UCSD-AML1 (cell line): ENCODE measurements around the gene FSTL4.

ENCODE experiments used
- DNase-seq: peaks from one replicate; lab custom pipeline; 2025; ENCODE audit not compliant: unreplicated experiment; lab: John Stamatoyannopoulos, UW

The FSTL4 gene

DNA sequence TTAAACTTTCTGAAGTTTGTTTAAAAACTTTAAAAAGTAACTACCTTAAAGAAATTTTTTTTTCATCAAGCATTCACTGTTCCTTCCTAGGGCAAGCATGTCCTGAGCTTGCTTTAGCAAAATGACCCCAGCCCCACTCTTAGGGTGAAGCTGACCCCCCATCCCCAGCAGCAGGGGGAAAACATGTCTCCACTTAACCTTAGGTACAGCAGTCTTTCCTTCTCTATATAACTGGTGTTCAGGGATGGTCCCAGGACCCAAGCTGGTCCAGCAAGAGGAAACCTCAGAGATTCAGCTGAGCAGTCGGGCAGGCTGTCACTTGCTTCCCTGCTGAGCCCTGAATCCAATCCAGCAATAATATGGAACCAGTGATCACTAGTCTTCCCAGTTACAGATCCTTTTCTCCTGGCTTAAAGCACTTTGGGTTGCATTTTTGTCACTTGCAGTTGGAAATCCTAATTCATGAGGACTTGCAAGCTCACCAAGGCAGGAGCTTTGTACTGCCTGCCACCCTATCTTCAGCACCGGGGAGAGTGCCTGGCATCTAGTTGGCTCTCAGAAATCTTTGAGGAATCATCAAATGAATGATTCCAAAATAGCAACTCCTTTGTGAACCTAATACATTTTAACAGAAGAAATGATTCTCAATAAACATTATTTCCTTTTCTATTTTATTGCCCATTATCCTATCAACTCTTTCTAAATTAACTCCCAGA lies 91.2 kb downstream of the FSTL4 start:
- DNase-seq = no peak

DNA sequence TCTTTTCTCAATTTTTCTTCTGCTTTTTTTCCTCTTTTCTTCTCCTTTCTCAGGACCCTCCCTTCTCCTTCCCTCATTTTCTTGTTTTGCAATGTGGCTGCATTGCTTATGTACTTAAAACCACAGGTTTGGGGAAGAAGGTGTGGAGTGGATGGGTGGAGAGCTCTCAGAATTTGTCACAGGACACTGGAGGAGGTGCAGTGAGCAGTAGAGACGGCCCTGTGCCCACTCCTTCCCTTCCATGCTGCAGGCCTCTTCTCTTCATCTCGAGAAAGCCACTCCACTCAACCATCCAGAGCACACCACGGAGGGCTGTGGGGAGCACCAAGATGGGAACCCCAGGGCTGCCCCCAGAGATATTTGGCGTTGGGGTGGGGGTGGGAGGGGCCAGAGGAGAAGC lies 92.3 kb downstream of the FSTL4 start:
- DNase-seq = no peak

DNA sequence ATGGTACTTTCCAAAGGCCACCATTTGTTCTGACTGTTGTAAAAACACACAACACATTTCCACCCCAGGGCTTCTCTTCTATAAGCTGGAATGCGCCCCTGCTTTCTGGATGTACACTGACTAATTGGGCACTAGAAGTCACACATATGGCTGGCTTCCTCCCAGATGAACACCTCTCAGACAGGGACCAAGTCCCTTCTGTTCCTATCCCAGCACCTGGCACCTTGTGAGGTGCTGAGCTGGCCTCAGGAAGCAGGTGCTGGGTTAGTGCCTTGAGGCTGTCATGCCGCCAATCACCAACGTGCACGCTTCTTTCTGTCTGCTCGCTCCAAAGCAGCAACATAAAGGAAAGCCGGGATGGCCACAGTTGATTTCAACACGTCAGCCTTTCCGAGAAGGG lies 93.2 kb downstream of the FSTL4 start:
- no peak for DNase-seq

DNA sequence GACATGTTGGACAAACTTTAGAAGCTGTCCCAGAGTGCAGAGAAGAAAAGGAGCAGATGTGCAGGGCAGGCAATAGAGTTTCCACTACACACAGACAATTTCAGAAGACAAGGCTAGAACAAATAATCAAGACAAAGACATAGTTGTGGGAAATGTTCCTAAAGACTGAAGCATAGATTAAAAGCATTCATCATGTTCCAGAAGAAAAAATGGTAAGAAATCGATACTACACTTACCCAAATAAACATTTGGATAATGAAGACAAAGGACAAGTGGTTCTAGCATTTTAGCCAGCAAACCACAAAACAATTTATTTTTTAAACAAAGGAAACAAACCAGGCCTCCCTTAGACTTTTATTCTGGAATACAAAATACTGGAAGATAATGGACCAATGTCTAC lies 97.9 kb downstream of the FSTL4 start:
- DNase-seq = no peak

DNA sequence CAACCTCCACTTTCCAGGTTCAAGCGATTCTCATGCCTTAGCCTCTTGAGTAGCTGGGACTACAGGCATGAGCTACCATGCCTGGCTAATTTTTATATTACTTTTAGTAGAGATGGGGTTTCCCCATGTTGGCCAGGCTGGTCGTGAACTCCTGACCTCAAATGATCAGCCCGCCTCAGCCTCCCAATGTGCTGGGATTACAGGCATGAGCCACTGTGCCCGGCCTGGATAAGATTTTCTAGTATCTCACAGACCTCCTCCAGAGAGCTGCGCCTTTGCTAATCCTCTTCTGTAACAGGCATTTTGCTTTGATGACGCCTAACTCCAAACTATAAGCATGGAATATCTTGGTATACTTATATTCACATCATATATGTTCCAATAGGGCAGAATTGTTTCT lies 99.4 kb downstream of the FSTL4 start:
- no peak for DNase-seq

DNA sequence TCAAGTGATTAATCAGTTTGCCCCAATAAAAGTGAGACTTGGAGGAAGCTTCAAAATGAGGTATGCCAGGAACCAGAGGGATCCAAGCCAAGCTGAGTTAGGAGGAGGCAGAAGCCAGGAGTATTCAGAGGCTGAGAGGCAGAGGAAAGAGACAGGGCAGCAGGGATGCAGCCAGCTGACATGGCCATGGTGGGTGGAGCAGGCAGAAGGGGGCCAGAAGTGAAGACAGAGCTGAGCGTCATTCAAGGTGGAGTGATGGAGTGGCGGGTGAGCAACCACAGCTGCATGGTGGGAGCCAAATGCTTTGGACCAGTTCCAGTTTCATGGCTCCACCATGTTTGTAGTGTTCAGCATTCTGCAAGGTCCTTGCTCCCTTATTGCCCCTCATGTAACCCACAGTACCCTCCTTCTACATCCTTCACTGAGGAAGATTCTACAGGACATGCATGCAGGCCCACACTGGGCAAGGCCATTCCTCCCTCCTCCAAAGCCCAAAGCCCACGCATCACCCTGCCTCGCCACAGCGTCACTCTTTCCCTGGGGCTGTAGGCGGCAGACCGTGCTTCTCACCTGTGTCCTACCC lies 100.6 kb downstream of the FSTL4 start:
- no peak for DNase-seq

DNA sequence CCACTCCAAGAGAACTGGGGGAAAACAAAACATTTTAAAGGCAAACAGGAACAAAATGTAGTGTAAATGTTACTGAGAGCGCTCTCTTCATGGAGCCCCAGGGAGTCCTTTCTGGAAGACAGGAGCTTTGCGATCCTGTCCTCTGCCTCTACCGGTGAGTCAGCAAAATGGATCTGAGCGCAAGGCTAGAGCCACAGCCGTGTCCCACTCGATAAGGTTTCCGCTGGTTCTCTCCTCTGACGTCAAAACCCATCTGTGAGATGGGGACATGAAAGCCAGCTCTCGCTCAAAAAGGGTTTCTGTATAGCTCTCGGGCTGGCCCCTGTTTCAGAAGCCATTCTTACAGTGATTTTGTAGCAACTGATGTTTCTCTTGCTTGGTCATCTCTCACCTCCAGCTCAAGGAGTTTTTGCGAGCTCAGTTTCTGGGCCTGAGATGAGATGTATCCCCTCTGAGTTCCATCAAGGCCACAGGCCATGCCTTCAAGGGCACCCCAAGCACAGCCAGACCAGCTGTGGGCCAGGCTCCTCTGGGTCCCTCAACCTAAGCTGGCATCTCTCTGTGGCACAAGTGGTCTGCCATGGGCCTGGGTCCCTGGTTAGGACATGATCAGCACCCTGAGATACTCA lies 101.6 kb downstream of the FSTL4 start:
- DNase-seq = no peak

DNA sequence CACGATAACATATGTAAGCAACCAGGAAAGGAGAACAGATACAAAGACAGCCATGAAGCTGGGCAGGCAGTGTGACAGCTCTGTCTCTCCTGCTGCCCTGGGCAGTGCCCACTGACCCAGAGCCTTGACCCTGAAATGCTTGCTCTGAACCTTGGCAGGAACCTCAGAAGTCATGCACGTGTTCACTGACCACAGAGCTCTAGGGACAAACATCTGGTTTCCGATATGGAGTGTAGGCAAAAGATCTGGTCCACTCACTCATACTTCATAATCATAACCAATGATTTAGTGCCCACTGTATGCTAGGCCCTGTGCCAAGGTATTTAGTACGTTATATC lies 102.6 kb downstream of the FSTL4 start:
- DNase-seq = no peak

DNA sequence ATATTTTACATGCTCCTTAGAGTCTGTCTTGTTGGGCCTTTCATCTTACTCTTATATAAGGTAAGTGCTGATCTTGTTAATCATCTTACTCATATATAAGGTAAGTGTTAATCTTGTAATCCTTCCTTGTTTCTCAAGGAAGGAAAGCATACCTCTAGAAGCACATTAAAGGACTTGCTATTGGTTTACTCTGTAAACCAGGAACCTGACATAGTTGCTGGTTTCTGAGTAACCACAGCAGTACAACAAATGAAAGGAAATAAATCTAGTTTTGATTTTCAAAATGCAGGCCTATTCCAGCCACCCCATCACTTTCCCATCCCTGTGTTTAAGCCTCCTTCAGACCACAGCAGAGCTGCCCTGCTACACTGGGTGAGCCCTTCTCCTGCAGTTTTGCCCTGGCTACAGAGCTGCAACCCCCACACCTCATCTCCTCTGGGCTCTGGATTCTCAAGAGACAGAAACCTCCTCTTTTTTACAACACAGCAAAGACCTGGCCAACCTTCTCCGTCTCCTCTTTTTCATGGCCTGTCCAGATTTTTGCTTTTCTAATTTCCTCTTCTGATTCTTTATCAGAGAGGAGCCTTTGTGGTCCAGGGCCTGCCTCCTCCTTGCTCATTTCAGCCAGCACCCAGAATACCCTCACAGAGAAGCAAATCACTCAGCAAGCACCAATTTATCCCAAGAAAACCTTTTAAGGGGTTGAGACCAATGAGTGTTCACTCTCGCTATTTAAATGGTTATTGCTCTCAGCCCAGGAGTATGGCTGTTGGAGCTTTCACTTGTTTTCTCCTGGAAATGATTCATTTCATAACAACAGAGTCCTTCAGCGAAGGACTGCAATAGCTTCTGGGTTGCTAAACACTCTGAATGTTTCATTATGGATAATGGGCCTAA lies 103.2 kb downstream of the FSTL4 start:
- DNase-seq = no peak

DNA sequence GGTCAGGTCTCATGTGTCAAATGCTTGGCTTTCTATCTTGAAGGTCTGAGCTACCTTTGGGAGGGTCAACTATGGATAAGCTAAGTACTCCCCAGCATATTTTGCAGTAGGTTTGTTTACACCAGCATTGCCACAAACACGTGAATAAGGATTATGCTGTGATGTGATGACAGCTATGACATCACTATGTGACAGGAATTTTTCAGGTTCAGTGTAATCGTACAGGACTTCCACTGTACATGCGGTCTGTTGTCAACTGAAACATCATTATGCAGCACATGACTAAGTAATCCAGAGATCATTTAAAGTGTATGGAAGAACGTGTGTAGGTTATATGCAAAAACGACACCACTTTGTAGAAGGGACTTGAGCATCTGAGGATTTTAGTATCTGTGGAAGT lies 104.0 kb downstream of the FSTL4 start:
- DNase-seq = no peak

DNA sequence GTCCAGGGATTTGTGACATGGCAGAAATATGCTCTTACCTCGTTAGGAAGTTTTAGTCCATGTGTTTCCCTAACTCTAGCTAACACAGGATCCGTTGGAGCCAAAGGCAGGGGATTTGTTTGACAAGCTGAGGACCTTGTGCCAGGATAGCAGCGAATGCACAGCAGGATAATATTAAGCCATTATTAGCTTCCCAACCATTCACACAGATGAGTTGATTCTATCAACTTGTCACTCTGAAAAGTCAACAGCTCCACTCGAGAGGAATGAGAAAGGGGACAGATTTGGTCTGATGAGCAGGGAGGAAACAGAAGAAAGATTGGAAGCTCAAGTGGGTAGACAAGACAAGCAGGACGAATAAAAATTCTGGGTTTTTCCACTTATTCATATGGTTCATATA lies 106.2 kb downstream of the FSTL4 start:
- DNase-seq = no peak

DNA sequence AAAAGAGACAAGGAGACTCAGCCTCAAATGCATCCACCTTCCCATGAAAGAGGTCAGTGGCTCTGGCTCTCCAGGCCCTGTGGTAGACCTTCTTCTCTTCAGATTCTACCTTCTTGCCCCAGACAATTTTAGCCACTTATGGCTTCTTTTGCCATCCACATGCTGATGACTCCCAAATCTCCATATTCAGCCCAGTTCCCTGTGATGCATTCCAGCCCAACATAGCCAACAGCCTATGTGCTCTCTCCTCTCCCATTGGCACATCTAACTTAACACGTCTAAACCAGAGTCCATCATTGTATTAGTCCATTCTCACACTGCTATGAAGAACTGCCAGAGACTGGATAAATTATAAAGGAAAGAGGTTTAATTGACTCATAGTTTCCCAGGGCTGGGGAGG lies 108.8 kb downstream of the FSTL4 start:
- DNase-seq = no peak

DNA sequence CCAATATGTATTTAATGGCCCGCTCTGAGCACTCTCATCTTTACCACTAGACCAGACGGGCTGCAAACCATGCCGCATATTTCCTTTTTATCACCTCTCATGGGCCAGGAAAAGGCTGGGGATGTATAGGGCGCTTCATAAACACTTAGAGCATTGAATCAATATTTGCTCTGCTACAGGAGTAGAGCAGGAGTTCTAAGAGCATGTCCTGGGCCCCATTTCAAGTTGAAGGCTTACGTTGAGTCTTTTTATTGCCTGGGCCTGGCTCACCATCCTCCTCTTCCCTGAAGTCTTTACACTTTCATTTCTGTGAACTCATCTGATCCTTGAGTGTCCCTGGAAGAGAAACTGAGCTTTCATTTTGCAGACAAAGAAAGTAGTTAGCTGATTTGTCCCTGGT lies 112.4 kb downstream of the FSTL4 start:
- DNase-seq = no peak

DNA sequence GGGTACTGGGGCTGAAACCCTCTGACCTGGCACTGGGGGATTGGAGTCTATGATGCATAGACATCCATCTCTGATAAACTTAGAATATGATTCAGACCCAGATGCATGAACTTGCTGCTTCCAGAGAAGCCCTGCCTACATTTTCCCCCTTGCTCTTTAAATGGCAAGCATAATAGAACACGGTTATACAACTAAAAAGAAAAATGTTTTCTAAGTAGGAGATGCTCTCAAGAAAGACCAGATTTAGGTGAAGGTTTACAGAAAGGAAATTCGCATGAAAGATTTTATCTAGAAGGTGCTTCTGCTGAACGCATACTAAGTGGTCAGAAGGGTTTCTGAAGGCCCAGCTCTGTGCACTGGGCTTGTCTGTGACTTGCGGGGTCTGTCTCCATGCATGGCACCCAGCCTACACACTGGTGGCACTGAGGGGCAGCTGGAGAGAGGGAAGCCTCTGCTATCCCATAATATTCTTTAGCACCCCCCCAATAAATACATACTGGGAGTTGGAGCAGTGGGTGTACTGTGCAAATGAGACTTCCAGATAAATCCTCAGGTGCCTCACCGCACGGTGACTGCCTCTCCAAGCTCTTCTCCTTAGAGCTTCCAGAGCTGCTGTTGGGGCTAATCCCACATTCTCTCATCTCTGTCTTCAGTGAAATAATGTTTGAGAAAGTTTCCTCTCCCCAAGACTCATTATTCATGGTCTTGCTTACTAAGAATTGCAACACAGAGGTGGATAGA lies 114.6 kb downstream of the FSTL4 start:
- DNase-seq = no peak

DNA sequence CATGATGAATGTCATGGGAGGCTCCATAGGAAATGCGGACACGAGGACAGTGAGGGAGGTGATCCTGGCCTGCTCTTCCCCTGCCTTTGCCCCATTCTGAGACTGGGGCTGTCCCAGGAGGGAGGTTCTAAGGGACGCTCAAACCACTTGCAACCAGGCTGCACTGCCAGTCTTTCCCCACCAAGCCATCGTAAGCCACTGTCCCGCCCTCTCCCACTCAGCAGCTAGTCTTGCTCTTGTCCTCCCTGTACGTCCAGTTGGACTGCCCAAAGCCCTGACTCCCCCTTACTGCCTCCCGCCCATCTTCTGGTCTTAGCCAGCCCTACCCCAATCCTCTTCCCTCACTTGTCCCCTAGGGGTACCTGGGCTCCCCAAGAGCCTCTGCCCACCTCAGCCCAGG lies 115.7 kb downstream of the FSTL4 start:
- DNase-seq = no peak

DNA sequence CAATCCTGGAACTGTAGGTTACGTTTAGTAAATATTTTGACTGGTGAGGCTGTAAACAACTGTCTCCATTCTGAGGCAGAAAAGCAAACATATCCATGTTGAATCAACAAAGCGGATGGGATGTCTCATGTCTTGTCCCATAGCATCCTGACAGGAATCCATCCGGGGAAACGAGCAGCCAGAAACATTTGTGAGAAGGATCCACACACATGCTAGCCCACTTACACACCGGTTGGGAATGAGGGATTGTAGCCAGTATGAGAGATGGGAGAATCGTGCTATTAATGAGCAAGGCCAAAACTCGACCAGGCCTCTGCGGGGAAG lies 117.5 kb downstream of the FSTL4 start:
- no peak for DNase-seq

DNA sequence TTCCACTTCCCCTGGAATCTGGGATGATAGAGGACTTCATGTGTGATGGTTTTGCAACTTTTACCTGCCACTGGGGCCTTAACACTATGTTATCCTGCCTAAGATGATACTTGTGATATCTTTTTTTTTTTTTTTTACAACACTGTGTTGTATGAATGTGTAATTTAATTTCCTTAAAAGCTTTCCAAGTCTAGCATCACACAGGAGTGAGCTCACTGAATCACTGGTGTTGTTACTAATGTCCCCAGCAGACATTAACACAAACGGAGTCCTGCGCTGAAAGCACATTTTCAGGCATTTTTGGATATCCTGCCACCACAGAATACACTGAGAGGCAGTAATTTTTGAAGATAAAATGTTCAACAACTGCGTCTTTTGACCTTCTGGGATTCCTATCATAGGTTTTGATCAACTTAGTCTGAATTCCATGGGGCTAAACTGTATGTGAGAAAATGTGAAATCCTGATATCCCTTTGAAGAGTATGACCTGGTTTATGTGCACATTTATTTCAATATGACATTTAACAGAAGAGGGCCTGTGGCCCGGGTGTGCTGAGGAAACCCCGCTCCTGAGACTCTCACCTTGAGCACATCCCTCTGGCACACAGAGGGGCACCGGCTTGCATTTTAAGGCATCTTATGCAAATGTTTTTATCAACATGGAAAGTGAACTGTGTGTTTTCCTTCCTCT lies 118.0 kb downstream of the FSTL4 start:
- DNase-seq = no peak

DNA sequence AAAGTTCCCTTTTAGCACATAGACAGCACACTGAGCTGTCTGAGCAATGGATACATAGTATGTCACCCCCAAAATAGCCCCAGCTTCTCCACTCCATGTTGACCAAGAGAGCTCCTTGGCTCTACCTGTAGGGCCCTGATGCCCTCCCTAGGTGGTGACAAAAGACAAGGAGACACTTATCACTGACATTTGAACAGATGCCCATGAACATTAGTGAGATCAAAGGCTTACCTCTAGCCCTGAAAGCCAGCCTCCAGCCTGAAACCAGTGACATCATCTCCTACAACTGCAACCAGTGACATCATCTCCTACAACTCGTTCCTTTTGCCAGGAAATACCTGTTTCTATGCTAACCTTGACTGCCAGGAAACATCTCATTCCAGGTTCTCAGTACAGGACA lies 122.7 kb downstream of the FSTL4 start:
- no peak for DNase-seq

DNA sequence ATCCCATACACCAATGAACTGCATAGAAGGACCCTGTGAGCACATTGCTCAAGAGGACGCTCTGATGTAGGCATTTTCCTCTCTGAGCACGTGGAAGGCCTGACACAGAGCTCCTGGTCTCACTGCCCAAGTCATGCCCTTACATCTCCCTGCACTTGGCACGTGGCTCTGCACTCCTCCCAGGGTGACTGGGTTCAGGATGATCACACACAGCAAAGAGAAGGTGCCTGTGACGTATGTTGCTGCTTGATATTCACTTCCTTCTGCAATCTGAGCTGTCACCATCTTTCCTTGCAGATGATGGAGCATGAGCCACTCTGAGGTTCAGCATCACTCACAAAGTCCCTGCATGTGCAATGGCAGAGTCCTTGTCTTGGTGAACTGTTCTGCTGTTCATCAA lies 125.2 kb downstream of the FSTL4 start:
- DNase-seq = no peak

DNA sequence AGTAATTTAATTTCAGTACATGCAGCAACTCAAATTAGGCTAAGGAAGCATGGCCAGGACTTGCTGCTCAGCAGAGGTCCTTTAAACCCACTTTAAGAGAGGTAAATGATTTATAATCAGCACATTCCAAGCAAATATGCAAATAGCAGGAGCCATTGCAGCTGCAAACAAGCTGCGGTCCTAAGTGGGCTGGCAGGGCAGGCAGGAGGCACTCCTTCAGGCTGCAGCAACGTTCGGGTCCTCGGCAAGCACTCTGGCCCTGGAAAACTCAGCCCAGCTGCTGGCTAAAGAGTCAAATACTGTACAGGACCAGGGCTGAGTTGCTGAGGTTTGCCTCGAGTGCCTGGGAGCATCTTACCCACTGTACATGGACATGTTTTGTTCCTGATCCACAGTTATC lies 126.9 kb downstream of the FSTL4 start:
- DNase-seq = no peak
